Measurements from ENCODE around the gene ELL2.

ELL2 gene

DNA sequence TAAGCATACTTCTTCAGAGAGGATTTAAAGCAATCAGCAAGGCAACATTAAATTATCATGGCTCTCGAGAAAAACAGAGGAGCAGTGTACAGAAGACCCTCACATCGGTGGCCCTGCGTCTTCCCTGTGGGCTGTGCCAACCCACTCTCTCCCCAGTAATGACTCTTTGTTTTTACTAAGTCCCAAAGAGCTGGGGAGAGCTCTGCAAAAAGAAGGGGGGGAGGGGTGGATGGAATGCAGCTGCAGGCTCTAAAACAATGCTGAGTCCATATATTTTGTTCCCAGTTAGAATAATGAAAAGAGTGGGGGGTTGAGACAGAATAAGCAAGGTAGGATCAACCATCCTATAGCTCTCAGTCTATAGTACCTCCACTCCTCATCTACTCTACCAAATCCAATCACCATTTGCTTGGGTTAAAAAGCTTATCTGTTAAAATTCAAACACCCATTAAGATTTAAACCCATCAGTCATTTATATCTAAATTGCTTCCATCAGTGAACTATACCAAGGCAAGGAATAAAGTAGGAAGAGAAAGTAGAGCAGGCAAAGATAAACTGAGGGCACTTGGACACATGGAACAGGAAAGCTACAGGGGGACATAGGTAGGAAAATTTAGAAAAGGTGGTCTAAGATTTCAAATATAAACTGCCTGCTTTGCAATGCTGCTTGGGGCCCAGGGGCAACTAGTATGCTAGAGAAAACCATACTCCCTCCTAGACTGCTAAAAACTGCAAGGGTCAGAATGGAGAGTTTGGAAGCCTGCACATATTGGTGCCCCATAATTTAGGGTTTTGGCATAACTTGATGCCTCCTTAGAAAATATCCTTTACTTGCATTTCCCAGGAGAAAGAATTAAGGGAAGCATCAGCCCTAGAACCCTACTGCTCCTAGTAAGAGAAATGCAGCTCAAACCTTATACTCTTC is 20.6 kb downstream of the ELL2 start:
- TF ChIP-seq TOX (CRISPR knock-in tag; IDR thresholded peaks at IDR 0.05; ENCODE audit: borderline replicate concordance) = no peak
- TF ChIP-seq ZC3H10 (CRISPR knock-in tag; IDR thresholded peaks at IDR 0.05) = no peak
- TF ChIP-seq, protein P1, sequence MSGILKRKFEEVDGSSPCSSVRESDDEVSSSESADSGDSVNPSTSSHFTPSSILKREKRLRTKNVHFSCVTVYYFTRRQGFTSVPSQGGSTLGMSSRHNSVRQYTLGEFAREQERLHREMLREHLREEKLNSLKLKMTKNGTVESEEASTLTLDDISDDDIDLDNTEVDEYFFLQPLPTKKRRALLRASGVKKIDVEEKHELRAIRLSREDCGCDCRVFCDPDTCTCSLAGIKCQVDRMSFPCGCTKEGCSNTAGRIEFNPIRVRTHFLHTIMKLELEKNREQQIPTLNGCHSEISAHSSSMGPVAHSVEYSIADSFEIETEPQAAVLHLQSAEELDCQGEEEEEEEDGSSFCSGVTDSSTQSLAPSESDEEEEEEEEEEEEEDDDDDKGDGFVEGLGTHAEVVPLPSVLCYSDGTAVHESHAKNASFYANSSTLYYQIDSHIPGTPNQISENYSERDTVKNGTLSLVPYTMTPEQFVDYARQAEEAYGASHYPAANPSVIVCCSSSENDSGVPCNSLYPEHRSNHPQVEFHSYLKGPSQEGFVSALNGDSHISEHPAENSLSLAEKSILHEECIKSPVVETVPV (CRISPR knock-in tag; IDR thresholded peaks at IDR 0.05) = no peak
- no peak for ATAC-seq

DNA sequence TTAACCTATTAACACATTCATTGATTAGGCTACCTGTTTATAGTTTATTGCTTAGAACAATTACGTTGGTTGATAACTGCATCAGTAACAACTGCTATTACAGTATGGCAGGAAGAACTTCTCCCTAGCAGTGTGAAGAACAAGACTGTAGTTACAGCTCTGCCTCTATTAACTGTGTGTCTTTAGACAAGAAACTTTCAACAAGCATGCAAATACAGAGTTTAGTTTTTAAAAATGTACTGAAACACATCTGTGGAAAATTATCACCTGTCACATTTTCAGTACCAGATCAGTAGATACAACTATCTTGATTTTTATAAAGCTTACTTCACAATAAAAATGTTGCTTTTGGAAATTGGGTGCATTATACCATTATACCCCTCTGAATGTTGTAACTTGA is 22.2 kb downstream of the ELL2 start:
- no peak for ATAC-seq
- no peak for TF ChIP-seq SNAI2 (CRISPR knock-in tag; IDR thresholded peaks at IDR 0.05)
- TF ChIP-seq ZNF565 (CRISPR knock-in tag; conservative IDR thresholded peaks at IDR 0.05; ENCODE audit: low read depth) = no peak
- TF ChIP-seq ESRRG (CRISPR knock-in tag; IDR thresholded peaks at IDR 0.05) = no peak
- TF ChIP-seq CSDC2 (CRISPR knock-in tag; IDR thresholded peaks at IDR 0.05) = no peak
- TF ChIP-seq TOX (CRISPR knock-in tag; IDR thresholded peaks at IDR 0.05; ENCODE audit: borderline replicate concordance) = no peak
- no peak for TF ChIP-seq ZNF8 (CRISPR knock-in tag; IDR thresholded peaks at IDR 0.05)
- no peak for TF ChIP-seq BACH2 (CRISPR knock-in tag; IDR thresholded peaks at IDR 0.05; ENCODE audit: borderline replicate concordance)
- no peak for TF ChIP-seq GLIS3 (CRISPR knock-in tag; IDR thresholded peaks at IDR 0.05)
- no peak for TF ChIP-seq ARNTL (CRISPR knock-in tag; IDR thresholded peaks at IDR 0.05; ENCODE audit: borderline replicate concordance, low read depth)
- TF ChIP-seq, protein P1 (CRISPR knock-in tag; IDR thresholded peaks at IDR 0.05) = no peak
- TF ChIP-seq TSHZ2 (CRISPR knock-in tag; IDR thresholded peaks at IDR 0.05) = no peak
- TF ChIP-seq, protein P2, sequence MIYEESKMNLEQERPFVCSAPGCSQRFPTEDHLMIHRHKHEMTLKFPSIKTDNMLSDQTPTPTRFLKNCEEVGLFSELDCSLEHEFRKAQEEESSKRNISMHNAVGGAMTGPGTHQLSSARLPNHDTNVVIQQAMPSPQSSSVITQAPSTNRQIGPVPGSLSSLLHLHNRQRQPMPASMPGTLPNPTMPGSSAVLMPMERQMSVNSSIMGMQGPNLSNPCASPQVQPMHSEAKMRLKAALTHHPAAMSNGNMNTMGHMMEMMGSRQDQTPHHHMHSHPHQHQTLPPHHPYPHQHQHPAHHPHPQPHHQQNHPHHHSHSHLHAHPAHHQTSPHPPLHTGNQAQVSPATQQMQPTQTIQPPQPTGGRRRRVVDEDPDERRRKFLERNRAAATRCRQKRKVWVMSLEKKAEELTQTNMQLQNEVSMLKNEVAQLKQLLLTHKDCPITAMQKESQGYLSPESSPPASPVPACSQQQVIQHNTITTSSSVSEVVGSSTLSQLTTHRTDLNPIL (CRISPR knock-in tag; IDR thresholded peaks at IDR 0.05; ENCODE audit: low read depth) = no peak

DNA sequence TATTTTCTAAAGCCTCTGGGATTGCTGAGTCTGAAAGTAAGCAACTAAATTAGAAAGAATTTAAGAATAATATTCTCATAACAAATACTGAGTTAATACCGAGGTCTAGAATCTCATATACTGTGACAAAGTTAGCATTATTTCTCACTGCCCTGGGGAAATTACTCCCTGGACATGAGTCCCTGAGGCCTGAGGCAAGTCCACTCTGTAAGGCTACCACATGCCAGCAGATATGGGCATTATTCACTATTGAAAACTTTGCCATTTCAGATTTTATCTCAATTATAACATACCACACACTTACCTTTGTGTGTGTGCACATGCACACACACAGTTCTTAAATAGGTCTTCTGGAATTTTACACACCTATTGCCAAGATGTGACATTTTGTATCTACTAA is 22.9 kb downstream of the ELL2 start:
- ATAC-seq = no peak
- no peak for TF ChIP-seq TOX (CRISPR knock-in tag; IDR thresholded peaks at IDR 0.05; ENCODE audit: borderline replicate concordance)
- TF ChIP-seq BACH2 (CRISPR knock-in tag; IDR thresholded peaks at IDR 0.05; ENCODE audit: borderline replicate concordance) = no peak
- TF ChIP-seq ARNTL (CRISPR knock-in tag; IDR thresholded peaks at IDR 0.05; ENCODE audit: borderline replicate concordance, low read depth) = no peak
- TF ChIP-seq GLIS3 (CRISPR knock-in tag; IDR thresholded peaks at IDR 0.05) = no peak
- TF ChIP-seq SNAI2 (CRISPR knock-in tag; IDR thresholded peaks at IDR 0.05) = no peak
- TF ChIP-seq, protein P2 (CRISPR knock-in tag; IDR thresholded peaks at IDR 0.05; ENCODE audit: low read depth) = no peak
- TF ChIP-seq ISL1 (CRISPR knock-in tag; IDR thresholded peaks at IDR 0.05) = no peak
- TF ChIP-seq PPARA (CRISPR knock-in tag; IDR thresholded peaks at IDR 0.05; ENCODE audit: borderline replicate concordance) = no peak
- TF ChIP-seq ESRRG (CRISPR knock-in tag; IDR thresholded peaks at IDR 0.05) = no peak
- no peak for TF ChIP-seq ZNF8 (CRISPR knock-in tag; IDR thresholded peaks at IDR 0.05)
- no peak for TF ChIP-seq ZC3H10 (CRISPR knock-in tag; IDR thresholded peaks at IDR 0.05)
- TF ChIP-seq, protein P1 (CRISPR knock-in tag; IDR thresholded peaks at IDR 0.05) = no peak
- TF ChIP-seq RARB (CRISPR knock-in tag; IDR thresholded peaks at IDR 0.05) = no peak
- TF ChIP-seq TCF4 (CRISPR knock-in tag; IDR thresholded peaks at IDR 0.05; ENCODE audit: borderline replicate concordance) = no peak
- no peak for TF ChIP-seq ZNF565 (CRISPR knock-in tag; conservative IDR thresholded peaks at IDR 0.05; ENCODE audit: low read depth)
- TF ChIP-seq POU6F1 (CRISPR knock-in tag; IDR thresholded peaks at IDR 0.05; ENCODE audit: borderline replicate concordance, low read depth) = no peak
- no peak for TF ChIP-seq CSDC2 (CRISPR knock-in tag; IDR thresholded peaks at IDR 0.05)
- TF ChIP-seq ZNF70 (CRISPR knock-in tag; IDR thresholded peaks at IDR 0.05) = no peak
- no peak for TF ChIP-seq ZFP3 (CRISPR knock-in tag; IDR thresholded peaks at IDR 0.05)
